Uterus (tissue), 2 donors: Measurements from ENCODE around the gene SMIM5.

Experiments
- POLR2A ChIP-seq, 2 donors: fragments of 450-650 bp; IDR thresholded peaks; one replicate each; pipeline ENCODE4 v1.6.1; 2016; ENCODE audit warnings: antibody characterized with exemption in 2 of 2, mild to moderate bottlenecking in 1 of 2, moderate library complexity in 1 of 2
- TF ChIP-seq, protein P1 (sequence below), 4 experiments: fragments of 200-600 bp in 2 of 4; fragments of 450-650 bp in 2 of 4; sonication (generic) in 2 of 4; IDR thresholded peaks; one replicate each; pipeline ENCODE4 v1.5.1; 2016 to 2019; ENCODE audit warnings: antibody characterized with exemption in 4 of 4, mild to moderate bottlenecking in 2 of 4, moderate library complexity in 1 of 4

DNA sequence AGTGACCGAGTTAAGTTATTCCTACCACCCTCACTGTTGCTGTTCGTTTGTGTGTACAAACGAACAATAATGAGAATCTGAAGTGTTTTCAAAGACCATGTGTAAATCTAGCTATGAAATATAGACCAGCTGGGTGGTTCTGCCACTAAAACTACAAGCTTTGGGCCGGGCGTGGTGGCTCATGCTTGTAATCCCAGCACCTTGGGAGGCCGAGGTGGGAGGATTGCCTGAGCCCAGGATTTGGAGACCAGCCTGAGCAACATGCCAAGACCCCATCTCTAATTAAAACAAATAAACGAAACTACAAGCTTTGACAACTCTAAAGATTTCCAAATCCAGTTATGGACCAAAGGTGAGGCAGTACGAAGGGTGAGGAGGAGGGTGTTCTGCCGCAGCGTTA lies 32.7 kb downstream of the SMIM5 start:
- TF ChIP-seq, protein P1, sequence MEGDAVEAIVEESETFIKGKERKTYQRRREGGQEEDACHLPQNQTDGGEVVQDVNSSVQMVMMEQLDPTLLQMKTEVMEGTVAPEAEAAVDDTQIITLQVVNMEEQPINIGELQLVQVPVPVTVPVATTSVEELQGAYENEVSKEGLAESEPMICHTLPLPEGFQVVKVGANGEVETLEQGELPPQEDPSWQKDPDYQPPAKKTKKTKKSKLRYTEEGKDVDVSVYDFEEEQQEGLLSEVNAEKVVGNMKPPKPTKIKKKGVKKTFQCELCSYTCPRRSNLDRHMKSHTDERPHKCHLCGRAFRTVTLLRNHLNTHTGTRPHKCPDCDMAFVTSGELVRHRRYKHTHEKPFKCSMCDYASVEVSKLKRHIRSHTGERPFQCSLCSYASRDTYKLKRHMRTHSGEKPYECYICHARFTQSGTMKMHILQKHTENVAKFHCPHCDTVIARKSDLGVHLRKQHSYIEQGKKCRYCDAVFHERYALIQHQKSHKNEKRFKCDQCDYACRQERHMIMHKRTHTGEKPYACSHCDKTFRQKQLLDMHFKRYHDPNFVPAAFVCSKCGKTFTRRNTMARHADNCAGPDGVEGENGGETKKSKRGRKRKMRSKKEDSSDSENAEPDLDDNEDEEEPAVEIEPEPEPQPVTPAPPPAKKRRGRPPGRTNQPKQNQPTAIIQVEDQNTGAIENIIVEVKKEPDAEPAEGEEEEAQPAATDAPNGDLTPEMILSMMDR (IDR thresholded peaks at IDR 0.05): no peak
- TF ChIP-seq POLR2A (IDR thresholded peaks at IDR 0.05): no peak
